ENCODE data around the gene PRELID3B.

Gene PRELID3B

GRCh38 chr20:59042151-59042795, at the start of gene PRELID3B:
Gene PRELID3B (minus strand): TSS chr20:59042786. CDS start chr20:59042730, 56 bp downstream.
- peaks cover 11 to 17% of the 10 kb centered on the region in 2 donors for H3K36me3 ChIP-seq (ENCODE audit: control insufficient read depth in 2 of 2, insufficient read depth in 2 of 2, low read length in 2 of 2)
- no peaks in the 10 kb centered on the region for H3K27me3 ChIP-seq (ENCODE audit: control insufficient read depth in 2 of 2, insufficient read depth in 2 of 2, low read length in 2 of 2)
- H3K4me1 ChIP-seq (ENCODE audit: control insufficient read depth in 2 of 2, insufficient read depth in 2 of 2, low read length in 2 of 2): peaks cover 16 to 33% of the 10 kb centered on the region in 2 donors
- H3K27ac ChIP-seq (ENCODE audit: low read depth in 2 of 2, low read length in 2 of 2): peak within 1 kb of the TSS; percentile 90 to 92
- peak within 1 kb of the TSS; percentile 92 to 93 for H3K9ac ChIP-seq (ENCODE audit: low read depth in 1 of 2, low read length in 2 of 2)
- peak within 1 kb of the TSS; percentile 88 to 93 for H3K4me3 ChIP-seq (ENCODE audit: low read length in 2 of 2)
- H3K9me3 ChIP-seq (ENCODE audit: control insufficient read depth in 2 of 2, low read length in 2 of 2): no peaks in the 10 kb centered on the region

GRCh38 chr20:59087829-59088433, 45.3 kb upstream of the PRELID3B start:
- Histone ChIP-seq H3K27ac (ENCODE audit: low read depth in 2 of 2, low read length in 2 of 2) (no peak overlapping the region), H3K36me3 (ENCODE audit: control insufficient read depth in 2 of 2, insufficient read depth in 2 of 2, low read length in 2 of 2) (no peaks in the 10 kb centered on the region), H3K9ac (ENCODE audit: low read depth in 1 of 2, low read length in 2 of 2) (no peak overlapping the region), H3K4me1 (ENCODE audit: control insufficient read depth in 2 of 2, insufficient read depth in 2 of 2, low read length in 2 of 2) (peaks cover 0 to 2% of the 10 kb centered on the region in 2 donors), H3K27me3 (ENCODE audit: control insufficient read depth in 2 of 2, insufficient read depth in 2 of 2, low read length in 2 of 2) (peaks cover 0 to 3% of the 10 kb centered on the region in 2 donors), H3K4me3 (ENCODE audit: low read length in 2 of 2) (no peak overlapping the region), H3K9me3 (ENCODE audit: control insufficient read depth in 2 of 2, low read length in 2 of 2) (no peaks in the 10 kb centered on the region)

- Histone ChIP-seq H3K4me3 (ENCODE audit: low read length in 2 of 2) (no peak overlapping the region), H3K9me3 (ENCODE audit: control insufficient read depth in 2 of 2, low read length in 2 of 2) (no peaks in the 10 kb centered on the region), H3K36me3 (ENCODE audit: control insufficient read depth in 2 of 2, insufficient read depth in 2 of 2, low read length in 2 of 2) (no peaks in the 10 kb centered on the region), H3K4me1 (ENCODE audit: control insufficient read depth in 2 of 2, insufficient read depth in 2 of 2, low read length in 2 of 2) (peaks cover 0 to 2% of the 10 kb centered on the region in 2 donors), H3K27me3 (ENCODE audit: control insufficient read depth in 2 of 2, insufficient read depth in 2 of 2, low read length in 2 of 2) (peaks cover 0 to 3% of the 10 kb centered on the region in 2 donors), H3K27ac (ENCODE audit: low read depth in 2 of 2, low read length in 2 of 2) (no peak overlapping the region), H3K9ac (ENCODE audit: low read depth in 1 of 2, low read length in 2 of 2) (no peak overlapping the region)
These were observed 44.3 kb upstream of the PRELID3B start for GRCh38 chr20:59086923-59087322.

- Histone ChIP-seq H3K27me3 (ENCODE audit: control insufficient read depth in 2 of 2, insufficient read depth in 2 of 2, low read length in 2 of 2) (peaks cover 0 to 3% of the 10 kb centered on the region in 2 donors), H3K9ac (ENCODE audit: low read depth in 1 of 2, low read length in 2 of 2) (no peak overlapping the region), H3K27ac (ENCODE audit: low read depth in 2 of 2, low read length in 2 of 2) (no peak overlapping the region), H3K9me3 (ENCODE audit: control insufficient read depth in 2 of 2, low read length in 2 of 2) (no peaks in the 10 kb centered on the region), H3K36me3 (ENCODE audit: control insufficient read depth in 2 of 2, insufficient read depth in 2 of 2, low read length in 2 of 2) (no peaks in the 10 kb centered on the region), H3K4me1 (ENCODE audit: control insufficient read depth in 2 of 2, insufficient read depth in 2 of 2, low read length in 2 of 2) (peaks cover 0 to 2% of the 10 kb centered on the region in 2 donors), H3K4me3 (ENCODE audit: low read length in 2 of 2) (no peak overlapping the region)
These were observed 41.7 kb upstream of the PRELID3B start for GRCh38 chr20:59084041-59084850.

- no peaks in the 10 kb centered on the region for H3K9me3 ChIP-seq (ENCODE audit: control insufficient read depth in 2 of 2, low read length in 2 of 2)
- H3K9ac ChIP-seq (ENCODE audit: low read depth in 1 of 2, low read length in 2 of 2): no peak overlapping the region
- no peaks in the 10 kb centered on the region for H3K36me3 ChIP-seq (ENCODE audit: control insufficient read depth in 2 of 2, insufficient read depth in 2 of 2, low read length in 2 of 2)
- peaks cover 0 to 3% of the 10 kb centered on the region in 2 donors for H3K27me3 ChIP-seq (ENCODE audit: control insufficient read depth in 2 of 2, insufficient read depth in 2 of 2, low read length in 2 of 2)
- H3K4me1 ChIP-seq (ENCODE audit: control insufficient read depth in 2 of 2, insufficient read depth in 2 of 2, low read length in 2 of 2): peaks cover 0 to 2% of the 10 kb centered on the region in 2 donors
- no peak overlapping the region for H3K4me3 ChIP-seq (ENCODE audit: low read length in 2 of 2)
- no peak overlapping the region for H3K27ac ChIP-seq (ENCODE audit: low read depth in 2 of 2, low read length in 2 of 2)
These were observed 40.4 kb upstream of the PRELID3B start for GRCh38 chr20:59082981-59083380.

GRCh38 chr20:59082077-59082740, 39.6 kb upstream of the PRELID3B start:
- no peaks in the 10 kb centered on the region for H3K9me3 ChIP-seq (ENCODE audit: control insufficient read depth in 2 of 2, low read length in 2 of 2)
- no peaks in the 10 kb centered on the region for H3K4me1 ChIP-seq (ENCODE audit: control insufficient read depth in 2 of 2, insufficient read depth in 2 of 2, low read length in 2 of 2)
- no peaks in the 10 kb centered on the region for H3K36me3 ChIP-seq (ENCODE audit: control insufficient read depth in 2 of 2, insufficient read depth in 2 of 2, low read length in 2 of 2)
- no peak overlapping the region for H3K9ac ChIP-seq (ENCODE audit: low read depth in 1 of 2, low read length in 2 of 2)
- no peak overlapping the region for H3K4me3 ChIP-seq (ENCODE audit: low read length in 2 of 2)
- no peak overlapping the region for H3K27ac ChIP-seq (ENCODE audit: low read depth in 2 of 2, low read length in 2 of 2)
- H3K27me3 ChIP-seq (ENCODE audit: control insufficient read depth in 2 of 2, insufficient read depth in 2 of 2, low read length in 2 of 2): peaks cover 0 to 6% of the 10 kb centered on the region in 2 donors

- no peak overlapping the region for H3K4me3 ChIP-seq (ENCODE audit: low read length in 2 of 2)
- no peaks in the 10 kb centered on the region for H3K36me3 ChIP-seq (ENCODE audit: control insufficient read depth in 2 of 2, insufficient read depth in 2 of 2, low read length in 2 of 2)
- H3K4me1 ChIP-seq (ENCODE audit: control insufficient read depth in 2 of 2, insufficient read depth in 2 of 2, low read length in 2 of 2): no peaks in the 10 kb centered on the region
- H3K9ac ChIP-seq (ENCODE audit: low read depth in 1 of 2, low read length in 2 of 2): no peak overlapping the region
- no peak overlapping the region for H3K27ac ChIP-seq (ENCODE audit: low read depth in 2 of 2, low read length in 2 of 2)
- no peaks in the 10 kb centered on the region for H3K9me3 ChIP-seq (ENCODE audit: control insufficient read depth in 2 of 2, low read length in 2 of 2)
- peaks cover 0 to 6% of the 10 kb centered on the region in 2 donors for H3K27me3 ChIP-seq (ENCODE audit: control insufficient read depth in 2 of 2, insufficient read depth in 2 of 2, low read length in 2 of 2)
These were observed 38.5 kb upstream of the PRELID3B start for GRCh38 chr20:59081036-59081435.

- peaks cover 5 to 6% of the 10 kb centered on the region in 2 donors for H3K27me3 ChIP-seq (ENCODE audit: control insufficient read depth in 2 of 2, insufficient read depth in 2 of 2, low read length in 2 of 2)
- no peak overlapping the region for H3K27ac ChIP-seq (ENCODE audit: low read depth in 2 of 2, low read length in 2 of 2)
- no peaks in the 10 kb centered on the region for H3K4me1 ChIP-seq (ENCODE audit: control insufficient read depth in 2 of 2, insufficient read depth in 2 of 2, low read length in 2 of 2)
- no peak overlapping the region for H3K4me3 ChIP-seq (ENCODE audit: low read length in 2 of 2)
- no peak overlapping the region for H3K9ac ChIP-seq (ENCODE audit: low read depth in 1 of 2, low read length in 2 of 2)
- no peaks in the 10 kb centered on the region for H3K36me3 ChIP-seq (ENCODE audit: control insufficient read depth in 2 of 2, insufficient read depth in 2 of 2, low read length in 2 of 2)
- H3K9me3 ChIP-seq (ENCODE audit: control insufficient read depth in 2 of 2, low read length in 2 of 2): no peaks in the 10 kb centered on the region
These were observed 35.6 kb upstream of the PRELID3B start for GRCh38 chr20:59078231-59078630.

- Histone ChIP-seq H3K27ac (ENCODE audit: low read depth in 2 of 2, low read length in 2 of 2) (no peak overlapping the region), H3K4me3 (ENCODE audit: low read length in 2 of 2) (no peak overlapping the region), H3K9me3 (ENCODE audit: control insufficient read depth in 2 of 2, low read length in 2 of 2) (no peaks in the 10 kb centered on the region), H3K27me3 (ENCODE audit: control insufficient read depth in 2 of 2, insufficient read depth in 2 of 2, low read length in 2 of 2) (peaks cover 5 to 6% of the 10 kb centered on the region in 2 donors), H3K4me1 (ENCODE audit: control insufficient read depth in 2 of 2, insufficient read depth in 2 of 2, low read length in 2 of 2) (no peaks in the 10 kb centered on the region), H3K36me3 (ENCODE audit: control insufficient read depth in 2 of 2, insufficient read depth in 2 of 2, low read length in 2 of 2) (no peaks in the 10 kb centered on the region), H3K9ac (ENCODE audit: low read depth in 1 of 2, low read length in 2 of 2) (no peak overlapping the region)
These were observed 35.1 kb upstream of the PRELID3B start for GRCh38 chr20:59077705-59078104.

Data from mucosa of rectum (tissue), 2 donors.